HFFc6 (cell line): ENCODE results near the gene FAM234B. TPM values are rescaled to one million over a fixed set of nuclear protein-coding genes. Genes with fewer than 3 reads are reported as not detected.

Experiments used
- DNase-seq: peaks from one replicate; pipeline ENCODE4 v3.0.0-alpha.2; 2018
- H3K27ac Mint-ChIP-seq: 2 replicates; pipeline ENCODE4 v1.8.0; 2020; ENCODE audit warnings: mild to moderate bottlenecking, mixed read lengths
- H3K27me3 Mint-ChIP-seq: 2 replicates; pipeline ENCODE4 v1.8.0; 2021; ENCODE audit warnings: mild to moderate bottlenecking, moderate library complexity, mixed read lengths; ENCODE audit not compliant: insufficient read depth
- H3K36me3 Mint-ChIP-seq: 2 replicates; pipeline ENCODE4 v1.8.0; 2021; ENCODE audit warnings: low read depth, mixed read lengths
- H3K4me1 Mint-ChIP-seq: 2 replicates; pipeline ENCODE4 v1.8.0; 2020; ENCODE audit warnings: low read depth, mixed read lengths
- H3K4me3 Mint-ChIP-seq: 2 replicates; pipeline ENCODE4 v1.8.0; 2020; ENCODE audit warnings: mild to moderate bottlenecking, moderate library complexity, mixed read lengths
- H3K9me3 Mint-ChIP-seq: 2 replicates; pipeline ENCODE4 v1.8.0; 2020; ENCODE audit warnings: mild to moderate bottlenecking, mixed read lengths
- total RNA-seq, 6 experiments: library from RNA; stranded (reverse); fragmentation: NEBNext Ultra II Directional; extraction: Animal tissue kit (Norgen Biotek cat#: 25700); gene quantifications; 2 replicates in 1 of 6; 3 replicates in 5 of 6; pipeline ENCODE4 v1.2.3, GENCODE V29; 2021
- TF ChIP-seq, protein P1 (sequence below): fragments of 200-600 bp; sonication (generic); IDR thresholded peaks from 2 replicates; pipeline ENCODE4 v1.5.0; 2021; ENCODE audit warnings: antibody characterized with exemption, mild to moderate bottlenecking

Gene FAM234B
- total RNA-seq, 6 experiments from 2014 or later: 3.0 to 4.6 (median 3.7) TPM

DNA sequence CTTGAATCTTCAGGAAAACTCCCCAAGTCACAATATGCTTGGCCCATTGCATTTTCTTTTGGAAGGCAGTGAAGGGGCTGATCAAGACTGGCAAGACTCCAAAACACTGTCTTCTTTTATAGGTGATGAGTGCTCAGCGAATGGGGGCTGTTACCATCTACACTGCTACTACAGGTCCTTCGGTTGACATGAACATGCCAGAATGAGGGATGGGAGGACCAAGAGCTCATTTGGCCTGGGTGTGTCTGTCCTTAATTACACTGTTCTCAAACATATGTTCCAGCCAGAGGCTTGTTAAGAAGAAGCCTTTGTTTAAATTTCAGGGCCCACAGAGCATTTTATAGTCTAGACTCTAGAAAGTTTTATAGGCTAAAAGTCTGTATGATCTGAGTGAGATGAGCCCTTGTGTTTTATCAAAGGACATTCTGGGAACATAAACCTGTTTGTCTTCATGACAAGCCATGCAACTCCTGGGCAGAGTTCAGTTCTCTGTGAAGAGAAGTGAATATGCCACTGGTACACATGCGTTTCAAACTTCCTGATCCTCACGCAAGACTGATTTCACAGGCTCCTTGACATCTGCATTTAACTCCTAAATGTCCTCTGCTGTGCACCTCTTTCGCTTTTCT is 4.7 kb upstream of the FAM234B start:
- H3K36me3 Mint-ChIP-seq: no peaks in the 10 kb centered on the region
- TF ChIP-seq, protein P1, sequence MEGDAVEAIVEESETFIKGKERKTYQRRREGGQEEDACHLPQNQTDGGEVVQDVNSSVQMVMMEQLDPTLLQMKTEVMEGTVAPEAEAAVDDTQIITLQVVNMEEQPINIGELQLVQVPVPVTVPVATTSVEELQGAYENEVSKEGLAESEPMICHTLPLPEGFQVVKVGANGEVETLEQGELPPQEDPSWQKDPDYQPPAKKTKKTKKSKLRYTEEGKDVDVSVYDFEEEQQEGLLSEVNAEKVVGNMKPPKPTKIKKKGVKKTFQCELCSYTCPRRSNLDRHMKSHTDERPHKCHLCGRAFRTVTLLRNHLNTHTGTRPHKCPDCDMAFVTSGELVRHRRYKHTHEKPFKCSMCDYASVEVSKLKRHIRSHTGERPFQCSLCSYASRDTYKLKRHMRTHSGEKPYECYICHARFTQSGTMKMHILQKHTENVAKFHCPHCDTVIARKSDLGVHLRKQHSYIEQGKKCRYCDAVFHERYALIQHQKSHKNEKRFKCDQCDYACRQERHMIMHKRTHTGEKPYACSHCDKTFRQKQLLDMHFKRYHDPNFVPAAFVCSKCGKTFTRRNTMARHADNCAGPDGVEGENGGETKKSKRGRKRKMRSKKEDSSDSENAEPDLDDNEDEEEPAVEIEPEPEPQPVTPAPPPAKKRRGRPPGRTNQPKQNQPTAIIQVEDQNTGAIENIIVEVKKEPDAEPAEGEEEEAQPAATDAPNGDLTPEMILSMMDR: no peak
- H3K4me1 Mint-ChIP-seq: peaks cover 18% of the 10 kb centered on the region
- 0 out of 2 replicates have a peak, but pooled peaks cover 2% of the 10 kb centered on the region for H3K27me3 Mint-ChIP-seq
- no peak overlapping the region for H3K27ac Mint-ChIP-seq
- H3K4me3 Mint-ChIP-seq: no peak overlapping the region
- no peak for DNase-seq
- no peaks in the 10 kb centered on the region for H3K9me3 Mint-ChIP-seq

DNA sequence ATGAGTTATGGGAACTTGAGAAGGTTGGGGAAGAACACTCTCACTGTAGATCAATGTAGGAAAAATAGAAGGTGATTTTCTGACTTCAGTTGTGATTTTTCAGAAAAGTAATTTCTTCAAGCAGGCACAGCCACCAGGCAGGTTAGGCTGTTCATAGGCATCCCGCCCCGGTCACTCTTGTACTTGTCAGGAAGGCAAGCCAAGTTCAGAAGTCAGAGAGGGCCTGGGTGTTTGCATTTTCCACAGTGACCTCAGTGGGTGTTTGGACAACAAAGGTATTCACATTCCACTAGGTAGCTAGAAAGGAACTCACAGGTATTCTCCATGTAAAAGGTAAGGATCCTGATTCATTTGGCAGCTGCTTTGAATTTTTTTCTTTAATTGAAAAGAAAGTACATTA is 3.0 kb upstream of the FAM234B start:
- no peaks in the 10 kb centered on the region for H3K36me3 Mint-ChIP-seq
- TF ChIP-seq, protein P1: no peak
- peaks cover 30% of the 10 kb centered on the region for H3K4me1 Mint-ChIP-seq
- no peak overlapping the region for H3K4me3 Mint-ChIP-seq
- no peak for DNase-seq
- H3K9me3 Mint-ChIP-seq: no peaks in the 10 kb centered on the region
- 0 out of 2 replicates have a peak, but pooled peaks cover 2% of the 10 kb centered on the region for H3K27me3 Mint-ChIP-seq
- H3K27ac Mint-ChIP-seq: no peak overlapping the region

GRCh38 chr12:13042666-13043230 is 1.4 kb upstream of the FAM234B start:
- no peaks in the 10 kb centered on the region for H3K36me3 Mint-ChIP-seq
- H3K9me3 Mint-ChIP-seq: no peaks in the 10 kb centered on the region
- peaks cover 25% of the 10 kb centered on the region for H3K4me1 Mint-ChIP-seq
- H3K27ac Mint-ChIP-seq: no peak overlapping the region
- 0 out of 2 replicates have a peak, but pooled peaks cover 2% of the 10 kb centered on the region for H3K27me3 Mint-ChIP-seq
- no peak for DNase-seq
- TF ChIP-seq, protein P1: no peak
- H3K4me3 Mint-ChIP-seq: peak overlapping the region; percentile 89; the same call in 1 of the 2 replicates

- no peaks in the 10 kb centered on the region for H3K9me3 Mint-ChIP-seq
- H3K36me3 Mint-ChIP-seq: no peaks in the 10 kb centered on the region
- 0 out of 2 replicates have a peak, but pooled peaks cover 2% of the 10 kb centered on the region for H3K27me3 Mint-ChIP-seq
- no peak for DNase-seq
- H3K4me1 Mint-ChIP-seq: peaks cover 19% of the 10 kb centered on the region
- H3K4me3 Mint-ChIP-seq: peak overlapping the region; percentile 89
- no peak overlapping the region for H3K27ac Mint-ChIP-seq
- TF ChIP-seq, protein P1: no peak
Measured at GRCh38 chr12:13044906-13045299, 722 bp downstream of the FAM234B start.

DNA sequence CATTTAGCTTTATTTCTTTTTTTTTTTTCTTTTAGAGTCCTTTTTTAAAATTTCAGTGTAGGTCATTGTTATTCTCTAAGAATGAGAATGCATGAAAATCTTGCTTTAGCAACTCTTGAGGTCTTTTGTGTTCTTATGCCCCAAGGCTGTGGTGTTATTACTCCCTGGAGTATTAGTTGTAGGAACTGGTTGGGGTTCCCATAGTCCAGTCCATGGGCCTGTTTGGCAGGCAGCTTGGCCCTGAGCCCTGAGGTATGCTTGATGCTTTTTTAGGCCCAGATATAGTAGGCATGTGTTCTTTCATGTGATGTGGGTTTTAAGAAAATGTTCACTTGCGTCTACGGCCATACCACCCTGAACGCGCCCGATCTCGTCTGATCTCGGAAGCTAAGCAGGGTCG is 1.6 kb downstream of the FAM234B start:
- Mint-ChIP-seq H3K27me3 (0 out of 2 replicates have a peak, but pooled peaks cover 2% of the 10 kb centered on the region), H3K27ac (no peak overlapping the region), H3K4me1 (peaks cover 25% of the 10 kb centered on the region), H3K36me3 (no peaks in the 10 kb centered on the region), H3K9me3 (no peaks in the 10 kb centered on the region), H3K4me3 (no peak overlapping the region; the same call in 1 of the 2 replicates)
- TF ChIP-seq, protein P1: no peak
- DNase-seq: no peak
